Thyroid gland (tissue), 4 donors: ENCODE data around the gene GARRE1. TPM values are rescaled to one million over a fixed set of nuclear protein-coding genes. Genes with fewer than 3 reads are reported as not detected.
"Not testable (repeated sequence)": the region's sequence is repeated elsewhere in the genome, so short reads cannot be mapped to it uniquely, and the experiment has no call there.

Experiments used
- DNase-seq, 2 donors: peaks; one replicate each; pipeline ENCODE4 v3.0.0-alpha.2; 2019
- H3K27ac ChIP-seq, 3 donors: fragments of 200-600 bp; sonication (generic); 1 replicate in 2 of 3; 2 replicates in 1 of 3; pipeline ENCODE4 v1.5.1; 2016 to 2019; ENCODE audit warnings: mild to moderate bottlenecking in 1 of 3, moderate library complexity in 1 of 3
- H3K27me3 ChIP-seq: fragments of 200-600 bp; sonication (generic); one replicate; pipeline ENCODE4 v1.5.1; 2019
- H3K36me3 ChIP-seq, 2 donors: fragments of 200-600 bp; sonication (generic); one replicate each; pipeline ENCODE4 v1.5.1; 2016 to 2019
- H3K4me1 ChIP-seq, 2 donors: fragments of 200-600 bp; sonication (generic); one replicate each; pipeline ENCODE4 v1.5.1; 2017 to 2019
- H3K4me3 ChIP-seq, 3 donors: fragments of 200-600 bp; sonication (generic); replicated peaks in 1 of 3; 1 replicate in 2 of 3; 2 replicates in 1 of 3; pipeline ENCODE4 v1.5.1; 2016; ENCODE audit warnings: mild to moderate bottlenecking in 1 of 3
- H3K9me3 ChIP-seq: fragments of 200-600 bp; sonication (generic); one replicate; pipeline ENCODE4 v1.5.1; 2017
- CTCF ChIP-seq, 6 experiments: fragments of 200-600 bp in 3 of 6; fragments of 450-650 bp in 3 of 6; sonication (generic) in 3 of 6; IDR thresholded peaks; one replicate each; pipeline ENCODE4 v1.5.1; 2016 to 2019; ENCODE audit warnings: antibody characterized with exemption in 6 of 6, mild to moderate bottlenecking in 2 of 6, inconsistent platforms in 1 of 6, moderate library complexity in 1 of 6
- POLR2A ChIP-seq, 2 donors: fragments of 450-650 bp; IDR thresholded peaks; one replicate each; pipeline ENCODE4 v1.6.1; 2017; ENCODE audit warnings: antibody characterized with exemption in 2 of 2, mild to moderate bottlenecking in 2 of 2, moderate library complexity in 1 of 2
- WGBS, 2 donors: methylation state at CpG; one replicate each; pipeline ENCODE4 v1.1.5; 2017; 5-methylcytosine and 5-hydroxymethylcytosine counted together
- intact Hi-C: fragments of 100-400 bp; cut with DNase I; formaldehyde crosslinking; loops from one replicate; pipeline ENCODE4 v1.15.1; 2023
- total RNA-seq, 4 donors: library from RNA; depleted of rRNA; stranded (reverse); fragments of >200 nt; gene quantifications; one replicate each; pipeline ENCODE4 v1.2.3, GENCODE V29; 2016

GARRE1 gene
- total RNA-seq, 4 donors from 2014 or later = 24.7 to 43.5 (median 30.9) TPM

- H3K4me3 ChIP-seq = no peak overlapping the region
- peaks cover 30 to 31% of the 10 kb centered on the region in 2 donors for H3K4me1 ChIP-seq
- H3K27ac ChIP-seq = no peak overlapping the region
- DNase-seq = no peak
- no peaks in the 10 kb centered on the region for H3K9me3 ChIP-seq
- H3K36me3 ChIP-seq = no peaks in the 10 kb centered on the region
- intact Hi-C loops = no loop called here
- TF ChIP-seq CTCF (IDR thresholded peaks at IDR 0.05) (no peak), POLR2A (IDR thresholded peaks at IDR 0.05) (no peak)
- H3K27me3 ChIP-seq = no peaks in the 10 kb centered on the region
- WGBS, 2 donors = 94 to 100% methylated on average over 1 of the region's 1 CpG
Measured at GRCh38 chr19:34275705-34276104, 21.4 kb downstream of the GARRE1 start.

GRCh38 chr19:34276614-34277013 is 22.3 kb downstream of the GARRE1 start:
- no peak for TF ChIP-seq CTCF (IDR thresholded peaks at IDR 0.05)
- TF ChIP-seq POLR2A (IDR thresholded peaks at IDR 0.05) = no peak
- Histone ChIP-seq H3K27ac (peak overlapping the region in 1 of 3 donors; percentile 7), H3K9me3 (no peaks in the 10 kb centered on the region), H3K4me3 (no peak overlapping the region), H3K4me1 (peaks cover 21 to 22% of the 10 kb centered on the region in 2 donors), H3K36me3 (no peaks in the 10 kb centered on the region), H3K27me3 (no peaks in the 10 kb centered on the region)
- 15 to 44% methylated on average over 4 of the region's 4 CpGs for WGBS, 2 donors
- intact Hi-C loops = no loop called here
- DNase-seq = peak; percentile 35 to 40

- Histone ChIP-seq H3K4me1 (peaks cover 16 to 20% of the 10 kb centered on the region in 2 donors), H3K27ac (peak overlapping the region in 1 of 3 donors; percentile 7), H3K36me3 (no peaks in the 10 kb centered on the region), H3K27me3 (no peaks in the 10 kb centered on the region), H3K4me3 (no peak overlapping the region), H3K9me3 (no peaks in the 10 kb centered on the region)
- intact Hi-C loops = no loop called here
- no peak for TF ChIP-seq CTCF (IDR thresholded peaks at IDR 0.05)
- no peak for TF ChIP-seq POLR2A (IDR thresholded peaks at IDR 0.05)
- no peak for DNase-seq
- WGBS, 2 donors = 79 to 87% methylated on average over 4 of the region's 4 CpGs
Measured at GRCh38 chr19:34277244-34277643, 22.9 kb downstream of the GARRE1 start.

GRCh38 chr19:34278783-34279182 is 24.4 kb downstream of the GARRE1 start:
- Histone ChIP-seq H3K9me3 (no peaks in the 10 kb centered on the region), H3K27ac (no peak overlapping the region), H3K36me3 (no peaks in the 10 kb centered on the region), H3K4me3 (no peak overlapping the region), H3K4me1 (peaks cover 26% of the 10 kb centered on the region in 2 donors), H3K27me3 (no peaks in the 10 kb centered on the region)
- TF ChIP-seq CTCF (IDR thresholded peaks at IDR 0.05) (no peak), POLR2A (IDR thresholded peaks at IDR 0.05) (no peak)
- WGBS, 2 donors = 94 to 95% methylated on average over 4 of the region's 4 CpGs
- DNase-seq = no peak
- intact Hi-C loops = no loop called here

DNA sequence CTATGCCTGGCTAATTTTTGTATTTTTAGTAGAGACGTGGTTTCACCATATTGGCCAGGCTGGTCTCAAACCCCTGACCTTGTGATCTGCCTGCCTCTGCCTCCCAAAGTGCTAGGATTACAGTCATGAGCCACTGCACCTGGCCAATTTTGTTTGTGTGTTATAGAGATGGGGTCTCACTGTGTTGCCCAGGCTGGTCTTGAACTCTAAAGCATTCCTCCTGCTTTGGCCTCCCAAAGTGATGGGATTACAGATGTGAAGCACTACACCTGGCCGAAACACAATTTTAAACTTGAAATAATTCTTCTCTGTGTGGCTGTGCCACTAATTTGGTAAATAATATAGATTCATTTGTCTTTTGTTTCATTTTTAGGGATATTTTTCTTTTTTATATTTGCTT is 27.1 kb downstream of the GARRE1 start:
- WGBS, 2 donors = 94 to 100% methylated on average over 2 of the region's 2 CpGs
- H3K36me3 ChIP-seq, H3K4me3 ChIP-seq, intact Hi-C loops, DNase-seq, H3K27ac ChIP-seq, H3K9me3 ChIP-seq, H3K27me3 ChIP-seq: not testable (repeated sequence)
- H3K4me1 ChIP-seq = peaks cover 23% of the 10 kb centered on the region in 2 donors
